ENCODE measurements around the gene STAT4. TPM values are rescaled to one million over a fixed set of nuclear protein-coding genes. Genes with fewer than 3 reads are reported as not detected.

Gene STAT4
- total RNA-seq, 1 donor from 2014 or later: 1.6 TPM

DNA sequence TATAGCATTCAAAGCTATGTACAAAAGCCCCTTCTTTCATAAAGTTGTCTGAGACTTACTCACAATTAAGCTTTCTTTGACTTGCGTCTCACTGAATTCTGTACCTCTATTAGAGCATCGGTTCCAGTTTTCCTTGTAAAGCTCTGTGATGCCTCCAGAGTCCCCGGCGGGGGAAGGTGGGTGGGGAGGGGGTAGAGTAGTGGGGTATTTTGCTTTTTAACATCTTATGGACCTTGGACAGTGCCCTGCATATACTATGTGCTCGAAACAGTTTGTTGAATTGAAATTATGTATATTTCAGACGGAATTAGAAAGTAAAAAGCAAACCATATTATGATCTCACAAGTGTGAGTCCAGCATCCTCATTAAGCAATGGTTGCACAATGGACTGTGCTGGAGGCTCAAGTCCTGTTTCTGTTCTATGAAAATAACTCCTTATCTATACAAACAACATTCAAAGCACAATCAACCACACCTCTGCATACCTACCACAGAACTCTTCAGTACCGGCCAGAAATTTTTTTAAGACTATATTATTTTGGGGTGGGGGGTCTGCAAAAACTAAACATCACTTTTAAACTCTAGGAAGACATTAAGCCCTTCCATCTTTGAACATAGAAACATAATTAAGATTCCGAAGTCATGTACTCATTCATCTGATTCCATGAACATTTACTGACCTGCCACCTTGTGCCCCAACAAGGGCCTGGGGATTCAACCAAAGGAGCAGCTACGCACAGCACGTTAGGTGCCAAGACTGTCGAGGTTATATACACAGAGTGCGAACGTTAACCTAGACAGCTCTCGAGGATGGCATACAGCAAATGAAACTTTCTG, 137.7 kb downstream of the STAT4 start:
- no peaks in the 10 kb centered on the region for H3K27me3 Mint-ChIP-seq (ENCODE audit: low read depth, unreplicated experiment)
- no peak overlapping the region for H3K4me3 Mint-ChIP-seq (ENCODE audit: unreplicated experiment)
- Histone ChIP-seq H3K27me3 (ENCODE audit: insufficient read depth, low read length) (no peaks in the 10 kb centered on the region), H3K27ac (ENCODE audit: low read depth, low read length) (peak overlapping the region; percentile 68), H3K4me3 (ENCODE audit: insufficient read depth, low read depth, low read length) (peak overlapping the region; percentile 100), H3K79me2 (ENCODE audit: insufficient read depth, low read length) (peaks cover 33% of the 10 kb centered on the region), H2AFZ (ENCODE audit: low read depth, low read length) (peak overlapping the region; percentile 77), H3K9ac (ENCODE audit: low read length) (peak overlapping the region; percentile 91), H3K36me3 (ENCODE audit: insufficient read depth, low read length) (peaks cover 3% of the 10 kb centered on the region), H4K20me1 (ENCODE audit: insufficient read depth, low read length) (peaks cover 22% of the 10 kb centered on the region), H3K9me3 (ENCODE audit: insufficient read depth, low read depth, low read length) (no peaks in the 10 kb centered on the region), H3K4me2 (ENCODE audit: low read length) (peak overlapping the region; percentile 97), H3K4me1 (ENCODE audit: insufficient read depth, low read length) (peaks cover 14% of the 10 kb centered on the region)
- TF ChIP-seq CTCF (IDR thresholded peaks at IDR 0.05; ENCODE audit: insufficient read depth, low read depth, low read length): no peak
- TF ChIP-seq EZH2 (IDR thresholded peaks at IDR 0.05; ENCODE audit: insufficient read depth, low read length): no peak
- H3K9me3 Mint-ChIP-seq (ENCODE audit: unreplicated experiment): peaks cover 1% of the 10 kb centered on the region
- peaks cover 18% of the 10 kb centered on the region for H3K36me3 Mint-ChIP-seq (ENCODE audit: low read depth, unreplicated experiment)
- H3K4me1 Mint-ChIP-seq (ENCODE audit: low read depth, unreplicated experiment): peaks cover 14% of the 10 kb centered on the region
- no peak for FAIRE-seq
- H3K27ac Mint-ChIP-seq (ENCODE audit: unreplicated experiment): no peak overlapping the region
- DNase-seq (ENCODE audit: low read depth): peak; percentile 20

- no peak for FAIRE-seq
- Mint-ChIP-seq H3K27ac (ENCODE audit: unreplicated experiment) (no peak overlapping the region), H3K4me3 (ENCODE audit: unreplicated experiment) (no peak overlapping the region), H3K4me1 (ENCODE audit: low read depth, unreplicated experiment) (peaks cover 16% of the 10 kb centered on the region), H3K27me3 (ENCODE audit: low read depth, unreplicated experiment) (no peaks in the 10 kb centered on the region), H3K36me3 (ENCODE audit: low read depth, unreplicated experiment) (peaks cover 21% of the 10 kb centered on the region), H3K9me3 (ENCODE audit: unreplicated experiment) (peaks cover 1% of the 10 kb centered on the region)
- H3K9ac ChIP-seq (ENCODE audit: low read length): peak overlapping the region; percentile 91
- H3K27ac ChIP-seq (ENCODE audit: low read depth, low read length): no peak overlapping the region
- peaks cover 14% of the 10 kb centered on the region for H3K4me1 ChIP-seq (ENCODE audit: insufficient read depth, low read length)
- no peaks in the 10 kb centered on the region for H3K27me3 ChIP-seq (ENCODE audit: insufficient read depth, low read length)
- peaks cover 33% of the 10 kb centered on the region for H3K79me2 ChIP-seq (ENCODE audit: insufficient read depth, low read length)
- H3K36me3 ChIP-seq (ENCODE audit: insufficient read depth, low read length): peaks cover 3% of the 10 kb centered on the region
- H3K9me3 ChIP-seq (ENCODE audit: insufficient read depth, low read depth, low read length): no peaks in the 10 kb centered on the region
- H3K4me2 ChIP-seq (ENCODE audit: low read length): peak overlapping the region; percentile 97
- peaks cover 22% of the 10 kb centered on the region for H4K20me1 ChIP-seq (ENCODE audit: insufficient read depth, low read length)
- TF ChIP-seq CTCF (IDR thresholded peaks at IDR 0.05; ENCODE audit: insufficient read depth, low read depth, low read length) (no peak), EZH2 (IDR thresholded peaks at IDR 0.05; ENCODE audit: insufficient read depth, low read length) (no peak)
- no peak overlapping the region for H2AFZ ChIP-seq (ENCODE audit: low read depth, low read length)
- peak overlapping the region; percentile 100 for H3K4me3 ChIP-seq (ENCODE audit: insufficient read depth, low read depth, low read length)
- DNase-seq (ENCODE audit: low read depth): no peak
Observed at GRCh38 chr2:191012346-191012745, 138.4 kb downstream of the STAT4 start.
